CD4-positive, CD25-positive, alpha-beta regulatory T cell (primary cell): ENCODE measurements around the gene DSN1. TPM values are rescaled to one million over a fixed set of nuclear protein-coding genes. Genes with fewer than 3 reads are reported as not detected.

Experiments used
- ATAC-seq, 2 donors: fragments of 150-1000 bp; cut with Tn5 transposase; one replicate each; pipeline ENCODE4 v1.10.0; 2021; ENCODE audit warnings: low read depth in 2 of 2, moderate number of reproducible peaks in 2 of 2, moderate library complexity in 1 of 2
- DNase-seq, 3 donors: peaks; one replicate each; pipeline versions ENCODE4 v3.0.0 to v3.0.0-alpha.2; 2012 to 2022; ENCODE audit warnings: mixed read lengths in 1 of 3
- H3K27ac ChIP-seq: one replicate; pipeline ENCODE4 v1.7.0; 2013; ENCODE audit warnings: mild to moderate bottlenecking, low read length; ENCODE audit not compliant: insufficient read depth, poor library complexity, severe bottlenecking
- H3K27me3 ChIP-seq: one replicate; pipeline ENCODE4 v1.7.0; 2013; ENCODE audit warnings: low read length; ENCODE audit not compliant: control insufficient read depth, insufficient read depth
- H3K36me3 ChIP-seq: one replicate; pipeline ENCODE4 v1.7.0; 2013; ENCODE audit warnings: mild to moderate bottlenecking, low read length, moderate library complexity; ENCODE audit not compliant: control insufficient read depth, insufficient read depth
- H3K4me1 ChIP-seq: 2 replicates; pipeline ENCODE4 v1.7.0; 2013; ENCODE audit warnings: mild to moderate bottlenecking, low read length; ENCODE audit not compliant: insufficient read depth, control insufficient read depth, poor library complexity, severe bottlenecking
- H3K4me3 ChIP-seq: one replicate; pipeline ENCODE4 v1.7.0; 2013; ENCODE audit warnings: low read depth, mild to moderate bottlenecking, low read length, moderate library complexity
- H3K9me3 ChIP-seq, 2 experiments: 1 replicate in 1 of 2; 2 replicates in 1 of 2; pipeline ENCODE4 v1.7.0; 2013; ENCODE audit warnings: low read length in 2 of 2, mild to moderate bottlenecking in 1 of 2, moderate library complexity in 1 of 2; ENCODE audit not compliant: control insufficient read depth in 2 of 2
- H3K27ac Mint-ChIP-seq, 3 donors: one replicate each; pipeline ENCODE4 v1.8.0; 2020 to 2022; ENCODE audit warnings: mild to moderate bottlenecking in 3 of 3, mixed read lengths in 3 of 3, moderate library complexity in 2 of 3
- H3K27me3 Mint-ChIP-seq: one replicate; pipeline ENCODE4 v1.8.0; 2022; ENCODE audit warnings: mild to moderate bottlenecking, mixed read lengths
- H3K36me3 Mint-ChIP-seq: one replicate; pipeline ENCODE4 v1.8.0; 2020; ENCODE audit warnings: mixed read lengths
- H3K4me1 Mint-ChIP-seq, 4 donors: one replicate each; pipeline ENCODE4 v1.8.0; 2020 to 2022; ENCODE audit warnings: mixed read lengths in 4 of 4, mild to moderate bottlenecking in 1 of 4
- H3K4me3 Mint-ChIP-seq, 4 donors: one replicate each; pipeline ENCODE4 v1.8.0; 2020 to 2022; ENCODE audit warnings: mild to moderate bottlenecking in 4 of 4, mixed read lengths in 4 of 4, moderate library complexity in 3 of 4
- H3K9me3 Mint-ChIP-seq, 7 donors: one replicate each; pipeline ENCODE4 v1.8.0; 2020 to 2022; ENCODE audit warnings: mixed read lengths in 7 of 7, mild to moderate bottlenecking in 3 of 7, moderate library complexity in 2 of 7
- polyA plus RNA-seq, 4 donors: library from polyadenylated mRNA; unstranded; fragments of 300-500 nt; fragmentation: Illumina TruSeq; gene quantifications; one replicate each; pipeline ENCODE4 v1.2.3, GENCODE V29; 2021
- total RNA-seq: library from RNA; stranded (reverse); gene quantifications from one replicate; pipeline ENCODE4 v1.2.3, GENCODE V29; 2022

DSN1 gene
- total and polyA plus RNA-seq, 5 donors from 2014 or later, result 11.8 to 17.9 (median 13.1) TPM

DNA sequence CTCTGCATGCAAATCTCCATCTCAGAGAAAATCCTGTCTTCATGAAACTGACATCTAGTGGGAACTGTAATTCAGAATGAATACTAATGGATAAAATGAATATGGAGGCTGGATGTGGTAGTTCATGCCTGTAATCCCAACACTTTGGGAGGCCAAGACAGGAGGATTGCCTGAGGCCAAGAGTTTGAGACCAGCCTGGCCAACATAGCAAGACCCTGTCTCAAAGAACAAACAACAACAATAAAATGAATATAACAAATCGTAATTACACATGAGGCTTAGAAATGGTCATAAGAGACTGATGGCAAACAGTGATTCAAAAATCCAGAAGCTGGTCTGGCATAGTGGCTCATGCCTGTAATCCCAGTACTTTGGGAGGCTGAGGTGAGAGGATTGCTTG, 44.6 kb upstream of the DSN1 start:
- DNase-seq (no peak), ATAC-seq (no peak)
- H3K4me1 Mint-ChIP-seq, result peaks cover 0 to 2% (median 0%) of the 10 kb centered on the region in 4 donors
- Histone ChIP-seq H3K4me1 (no peaks in the 10 kb centered on the region), H3K27me3 (peaks cover 3% of the 10 kb centered on the region), H3K9me3 (no peaks in the 10 kb centered on the region), H3K27ac (no peak overlapping the region), H3K4me3 (no peak overlapping the region), H3K36me3 (no peaks in the 10 kb centered on the region)
- H3K27me3 Mint-ChIP-seq, result peaks cover 4% of the 10 kb centered on the region
- H3K9me3 Mint-ChIP-seq, result no peaks in the 10 kb centered on the region
- H3K27ac Mint-ChIP-seq, result no peak overlapping the region
- H3K4me3 Mint-ChIP-seq, result no peak overlapping the region
- no peaks in the 10 kb centered on the region for H3K36me3 Mint-ChIP-seq

DNA sequence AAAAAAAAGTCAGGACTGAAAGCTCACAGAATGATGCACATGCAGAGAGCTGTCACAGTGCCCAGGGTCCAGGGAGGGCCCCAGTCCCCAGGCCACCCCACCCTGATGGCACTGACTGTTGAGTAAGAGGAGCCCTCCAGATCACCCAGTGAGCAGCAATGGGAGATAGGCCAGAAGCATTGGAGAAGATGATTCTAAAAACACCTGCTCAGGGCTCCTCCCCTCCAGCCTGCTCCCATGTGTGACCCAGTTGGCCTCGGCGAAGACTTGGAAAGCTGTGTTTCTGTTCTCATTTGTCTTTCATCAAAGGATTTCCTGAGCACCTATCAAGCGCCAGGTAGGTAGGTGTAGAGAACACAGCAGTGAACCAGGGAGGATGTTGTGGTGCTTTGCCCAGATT, 43.9 kb upstream of the DSN1 start:
- peak overlapping the region in 1 of 3 donors; percentile 25 for H3K27ac Mint-ChIP-seq
- ATAC-seq, result no peak
- H3K4me1 Mint-ChIP-seq, result peaks cover 0 to 2% (median 0%) of the 10 kb centered on the region in 4 donors
- no peak overlapping the region for H3K4me3 ChIP-seq
- H3K9me3 Mint-ChIP-seq, result no peaks in the 10 kb centered on the region
- H3K27me3 Mint-ChIP-seq, result peaks cover 4% of the 10 kb centered on the region
- no peaks in the 10 kb centered on the region for H3K36me3 Mint-ChIP-seq
- DNase-seq, result no peak
- H3K27ac ChIP-seq, result no peak overlapping the region
- no peaks in the 10 kb centered on the region for H3K9me3 ChIP-seq
- H3K36me3 ChIP-seq, result no peaks in the 10 kb centered on the region
- peaks cover 3% of the 10 kb centered on the region for H3K27me3 ChIP-seq
- H3K4me3 Mint-ChIP-seq, result no peak overlapping the region
- no peaks in the 10 kb centered on the region for H3K4me1 ChIP-seq

DNA sequence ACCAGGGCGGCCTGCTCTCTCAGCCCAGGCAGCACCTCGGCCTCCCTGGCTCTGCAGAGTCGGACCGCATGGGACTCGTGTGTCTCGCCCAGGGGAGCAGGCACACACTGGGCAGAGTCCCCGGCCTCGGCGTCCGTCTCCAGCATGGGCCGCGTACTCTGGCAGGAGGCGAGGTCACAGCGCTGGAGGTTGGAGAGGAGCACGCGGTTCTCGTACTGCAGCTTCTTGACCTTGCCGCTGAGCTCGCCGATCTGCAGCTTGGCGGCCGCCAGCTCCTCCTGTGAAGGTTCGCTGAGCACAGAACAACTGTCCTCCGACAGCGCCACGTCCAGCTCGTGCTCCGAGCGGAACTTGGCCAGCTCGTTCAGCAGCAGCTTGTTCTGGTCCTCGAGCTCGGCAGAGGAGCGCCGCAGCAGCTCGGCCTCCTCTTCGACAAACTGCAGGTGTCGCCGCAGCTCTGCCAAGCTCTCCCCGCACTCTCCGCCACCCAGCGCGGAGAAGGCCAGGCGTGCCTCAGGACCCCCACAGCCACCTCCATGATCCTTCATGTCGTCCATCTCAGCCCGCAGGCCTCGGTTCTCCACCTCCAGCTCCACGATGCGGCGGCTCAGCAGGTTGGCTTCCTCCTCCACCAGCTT, 42.0 kb upstream of the DSN1 start:
- ATAC-seq (no peak), DNase-seq (no peak)
- Histone ChIP-seq H3K36me3 (no peaks in the 10 kb centered on the region), H3K9me3 (no peaks in the 10 kb centered on the region), H3K27me3 (peaks cover 3% of the 10 kb centered on the region), H3K4me1 (no peaks in the 10 kb centered on the region), H3K27ac (no peak overlapping the region), H3K4me3 (no peak overlapping the region)
- no peaks in the 10 kb centered on the region for H3K36me3 Mint-ChIP-seq
- no peaks in the 10 kb centered on the region for H3K9me3 Mint-ChIP-seq
- peaks cover 4% of the 10 kb centered on the region for H3K27me3 Mint-ChIP-seq
- no peak overlapping the region for H3K4me3 Mint-ChIP-seq
- peaks cover 0 to 2% (median 0%) of the 10 kb centered on the region in 4 donors for H3K4me1 Mint-ChIP-seq
- no peak overlapping the region for H3K27ac Mint-ChIP-seq

DNA sequence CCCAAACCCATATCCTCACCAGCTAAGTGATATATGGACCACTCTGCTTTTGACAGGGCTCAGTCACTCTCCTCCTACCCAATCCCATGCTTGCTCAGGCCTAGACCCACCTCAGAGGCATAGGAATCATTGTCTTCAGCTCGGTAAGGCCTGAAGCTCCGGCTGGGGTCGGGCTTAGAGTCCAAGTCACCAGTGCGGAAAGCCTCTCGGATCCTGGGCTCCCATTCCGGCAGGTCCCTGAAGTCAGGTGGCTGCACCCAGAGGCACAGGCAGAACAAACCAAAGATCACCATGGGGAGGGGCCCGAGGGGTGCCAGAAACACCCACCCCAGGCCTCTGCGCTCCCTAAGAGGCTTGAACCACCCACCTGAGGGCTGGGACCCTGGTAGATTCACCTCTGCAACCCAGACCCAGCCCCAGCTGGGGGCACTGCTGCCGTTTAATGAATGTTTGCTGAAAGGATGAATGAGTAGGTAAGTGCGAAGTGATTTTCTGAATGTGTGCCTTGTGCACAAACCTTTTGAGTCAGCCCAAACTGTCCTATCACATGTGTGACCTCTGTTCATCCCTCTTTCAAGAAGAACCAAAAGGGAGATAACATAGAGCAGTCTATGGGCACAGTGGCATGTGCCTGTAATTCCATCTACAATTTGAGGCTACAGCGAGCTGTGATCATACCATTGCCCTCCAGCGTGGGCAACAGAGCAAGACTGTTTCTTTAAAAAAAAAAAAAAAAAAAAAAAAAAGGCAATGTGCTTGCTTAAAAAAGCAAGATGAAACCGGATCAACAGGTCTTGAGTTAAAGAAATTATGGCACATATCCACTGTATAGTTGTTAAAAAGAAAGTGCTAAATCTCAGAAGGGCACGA, 39.3 kb upstream of the DSN1 start:
- no peak overlapping the region for H3K27ac ChIP-seq
- H3K9me3 ChIP-seq, result no peaks in the 10 kb centered on the region
- ATAC-seq (no peak), DNase-seq (no peak)
- H3K4me3 ChIP-seq, result no peak overlapping the region
- Mint-ChIP-seq H3K27ac (no peak overlapping the region), H3K4me1 (peaks cover 0 to 4% (median 0%) of the 10 kb centered on the region in 4 donors), H3K4me3 (no peak overlapping the region), H3K36me3 (no peaks in the 10 kb centered on the region), H3K27me3 (peaks cover 4% of the 10 kb centered on the region), H3K9me3 (no peaks in the 10 kb centered on the region)
- no peaks in the 10 kb centered on the region for H3K36me3 ChIP-seq
- peaks cover 3% of the 10 kb centered on the region for H3K27me3 ChIP-seq
- no peaks in the 10 kb centered on the region for H3K4me1 ChIP-seq

DNA sequence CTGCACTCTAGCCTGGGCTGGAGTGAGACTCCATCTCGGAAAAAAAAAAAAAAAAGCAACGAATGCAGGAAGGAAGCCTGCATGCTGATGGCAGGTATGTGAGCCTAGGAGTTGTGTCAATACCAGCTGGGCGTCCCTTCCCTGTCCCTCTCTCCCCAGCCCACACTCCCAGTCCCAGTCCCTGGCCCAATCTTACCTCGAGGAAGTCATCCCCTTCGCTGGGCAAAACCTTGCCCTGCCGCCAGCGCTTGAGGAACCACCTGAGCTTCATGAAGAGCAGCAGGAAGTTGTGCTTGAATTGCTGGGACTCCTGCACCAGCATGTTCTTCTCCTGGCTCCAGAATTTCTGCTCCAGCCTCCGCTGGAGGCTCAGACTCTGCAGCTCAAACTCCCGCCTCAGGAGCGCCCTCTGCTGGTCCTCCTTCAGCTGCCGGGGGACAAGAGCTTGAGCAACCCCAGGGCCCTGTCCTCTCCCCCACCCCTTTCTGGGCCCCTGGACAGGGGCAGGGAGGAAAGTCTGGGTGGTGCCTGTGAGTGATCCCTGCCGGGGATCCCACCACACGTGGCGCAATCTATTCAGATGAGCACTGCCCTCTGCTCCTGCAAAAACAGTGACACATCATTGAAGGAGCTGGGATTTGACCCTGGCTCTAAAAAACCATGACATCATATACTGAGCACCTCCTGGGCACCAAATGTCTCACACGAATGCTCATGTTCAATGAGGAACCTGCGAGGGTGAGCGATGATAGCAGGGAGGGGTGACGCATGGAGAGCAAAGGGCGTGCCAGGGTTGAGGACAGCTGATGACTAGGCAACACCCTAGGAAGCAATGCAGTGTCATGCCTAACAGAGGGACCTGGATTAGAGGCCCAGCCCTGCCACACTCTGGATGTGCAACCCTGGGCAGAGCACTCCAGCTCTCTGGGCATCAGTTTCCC, 35.0 kb upstream of the DSN1 start:
- Histone ChIP-seq H3K4me3 (no peak overlapping the region), H3K27ac (no peak overlapping the region), H3K4me1 (no peaks in the 10 kb centered on the region), H3K9me3 (no peaks in the 10 kb centered on the region), H3K27me3 (no peaks in the 10 kb centered on the region), H3K36me3 (no peaks in the 10 kb centered on the region)
- ATAC-seq, result peak in 1 of 2 donors; percentile 36
- no peaks in the 10 kb centered on the region for H3K27me3 Mint-ChIP-seq
- peak overlapping the region in 1 of 3 donors; percentile 31 for H3K27ac Mint-ChIP-seq
- H3K4me3 Mint-ChIP-seq, result no peak overlapping the region
- peak; percentile 47 to 72 (median 52) for DNase-seq
- H3K9me3 Mint-ChIP-seq, result no peaks in the 10 kb centered on the region
- H3K36me3 Mint-ChIP-seq, result no peaks in the 10 kb centered on the region
- peaks cover 0 to 2% (median 0%) of the 10 kb centered on the region in 4 donors for H3K4me1 Mint-ChIP-seq

DNA sequence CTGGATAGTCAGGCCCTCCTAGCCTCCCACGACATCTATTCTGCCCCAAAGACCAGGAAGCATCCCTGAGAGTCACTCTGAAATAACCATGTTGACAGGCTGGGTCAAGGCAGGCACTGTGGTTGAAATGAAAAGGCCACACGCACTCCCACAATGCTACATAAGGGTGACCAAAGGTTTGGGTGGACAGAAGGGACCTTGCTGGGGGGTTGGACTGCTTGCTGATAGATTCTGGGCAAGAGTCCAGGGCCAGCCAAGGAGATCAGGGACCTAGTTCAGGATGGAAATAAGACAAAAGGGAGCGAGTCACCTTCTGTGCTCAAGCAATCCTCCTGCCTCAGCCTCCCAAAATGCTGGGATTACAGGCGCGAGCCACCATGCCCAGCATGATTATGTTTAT, 32.5 kb upstream of the DSN1 start:
- Mint-ChIP-seq H3K36me3 (no peaks in the 10 kb centered on the region), H3K27me3 (no peaks in the 10 kb centered on the region), H3K27ac (no peak overlapping the region), H3K4me1 (peaks cover 0 to 2% (median 0%) of the 10 kb centered on the region in 4 donors), H3K9me3 (no peaks in the 10 kb centered on the region), H3K4me3 (no peak overlapping the region)
- Histone ChIP-seq H3K36me3 (no peaks in the 10 kb centered on the region), H3K4me3 (no peak overlapping the region), H3K27me3 (no peaks in the 10 kb centered on the region), H3K27ac (no peak overlapping the region), H3K9me3 (no peaks in the 10 kb centered on the region), H3K4me1 (no peaks in the 10 kb centered on the region)
- no peak for ATAC-seq
- no peak for DNase-seq

DNA sequence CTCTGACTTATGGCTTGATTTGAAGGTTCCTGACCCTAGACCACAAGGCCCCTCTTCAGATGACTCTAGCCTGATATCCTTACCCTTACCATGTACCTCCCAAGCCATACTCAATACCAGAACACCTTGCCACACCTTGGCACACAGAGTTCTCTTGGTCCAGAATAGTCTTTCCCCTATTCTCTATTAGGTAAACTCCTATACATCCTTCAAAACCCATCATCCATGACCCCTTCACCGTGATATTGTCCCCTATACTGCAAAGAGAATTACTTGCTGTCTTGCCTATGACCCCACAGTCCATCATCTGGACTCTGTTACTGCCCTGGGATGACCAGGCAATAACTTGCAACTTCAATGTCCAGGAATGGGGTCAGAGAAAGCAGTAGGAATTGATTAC, 31.8 kb upstream of the DSN1 start:
- no peak overlapping the region for H3K4me3 ChIP-seq
- no peak overlapping the region for H3K4me3 Mint-ChIP-seq
- H3K36me3 Mint-ChIP-seq, result no peaks in the 10 kb centered on the region
- no peaks in the 10 kb centered on the region for H3K9me3 ChIP-seq
- no peak overlapping the region for H3K27ac Mint-ChIP-seq
- peaks cover 0 to 2% (median 0%) of the 10 kb centered on the region in 4 donors for H3K4me1 Mint-ChIP-seq
- no peaks in the 10 kb centered on the region for H3K4me1 ChIP-seq
- H3K9me3 Mint-ChIP-seq, result no peaks in the 10 kb centered on the region
- DNase-seq, result no peak
- H3K36me3 ChIP-seq, result no peaks in the 10 kb centered on the region
- no peaks in the 10 kb centered on the region for H3K27me3 Mint-ChIP-seq
- H3K27ac ChIP-seq, result no peak overlapping the region
- H3K27me3 ChIP-seq, result no peaks in the 10 kb centered on the region
- no peak for ATAC-seq
